Gastrocnemius medialis (tissue), 4 donors: ENCODE measurements around the gene TSSK6. TPM values are rescaled to one million over a fixed set of nuclear protein-coding genes. Genes with fewer than 3 reads are reported as not detected.
A peak's percentile ranks its signal among the peaks of the same experiment; 100 is the strongest.

Experiments used
- ATAC-seq, 2 donors: fragments of 150-250 bp; one replicate each; pipeline ENCODE4 v1.9.1; 2016
- DNase-seq, 2 donors: peaks; one replicate each; pipeline ENCODE4 v3.0.0-alpha.2; 2019
- H3K27ac ChIP-seq, 4 donors: fragments of 200-600 bp; sonication (generic); 1 replicate in 1 of 4; 2 replicates in 3 of 4; pipeline ENCODE4 v1.5.1; 2016 to 2018; ENCODE audit warnings: mild to moderate bottlenecking in 2 of 4, moderate library complexity in 1 of 4
- H3K27me3 ChIP-seq, 3 donors: fragments of 200-600 bp; sonication (generic) in 2 of 3; 1 replicate in 1 of 3; 2 replicates in 2 of 3; pipeline versions ENCODE4 v1.5.1 to v1.6.0; 2016 to 2019; ENCODE audit warnings: mild to moderate bottlenecking in 1 of 3, moderate library complexity in 1 of 3
- H3K36me3 ChIP-seq, 2 donors: fragments of 200-600 bp; sonication (generic) in 1 of 2; one replicate each; pipeline ENCODE4 v1.5.1; 2017 to 2018
- H3K4me1 ChIP-seq, 2 donors: fragments of 200-600 bp; sonication (generic) in 1 of 2; one replicate each; pipeline ENCODE4 v1.5.1; 2016 to 2017; ENCODE audit warnings: mild to moderate bottlenecking in 2 of 2
- H3K4me3 ChIP-seq, 4 donors: fragments of 200-600 bp; sonication (generic) in 3 of 4; 1 replicate in 1 of 4; 2 replicates in 3 of 4; pipeline ENCODE4 v1.5.1; 2016 to 2019; ENCODE audit warnings: mild to moderate bottlenecking in 2 of 4
- H3K9me3 ChIP-seq, 3 donors: fragments of 200-600 bp; sonication (generic) in 2 of 3; 1 replicate in 1 of 3; 2 replicates in 2 of 3; pipeline ENCODE4 v1.5.1; 2016 to 2019
- CTCF ChIP-seq, 5 experiments: fragments of 450-650 bp in 3 of 5; fragments of 200-600 bp in 2 of 5; sonication (generic) in 2 of 5; IDR thresholded peaks in 4 of 5; conservative IDR thresholded peaks in 1 of 5; 1 replicate in 4 of 5; 2 replicates in 1 of 5; pipeline ENCODE4 v1.5.1; 2016 to 2019; ENCODE audit warnings: antibody characterized with exemption in 5 of 5, mild to moderate bottlenecking in 3 of 5, moderate library complexity in 3 of 5
- POLR2A ChIP-seq, 2 donors: fragments of 450-650 bp; IDR thresholded peaks; one replicate each; pipeline ENCODE4 v1.6.1; 2017; ENCODE audit warnings: antibody characterized with exemption in 2 of 2, mild to moderate bottlenecking in 2 of 2, moderate library complexity in 2 of 2
- in situ Hi-C, 4 donors: fragments of 200-750 bp; cut with MboI; loops; one replicate each; pipeline versions ENCODE4 v1.15.0 to v1.8.0; 2017; ENCODE audit warnings: low sequenced_read_pairs in 4 of 4
- intact Hi-C: fragments of 100-400 bp; cut with DNase I; formaldehyde crosslinking; loops from one replicate; pipeline ENCODE4 v1.15.1; 2023; ENCODE audit warnings: low total_unique reads
- total RNA-seq, 4 donors: library from RNA; depleted of rRNA; stranded (reverse); fragments of >200 nt; gene quantifications; one replicate each; pipeline versions ENCODE4 v1.1.0 to v1.2.3, GENCODE V29; 2016

The TSSK6 gene
- total RNA-seq, 4 donors from 2014 or later, result 0.80 to 1.7 TPM; not detected in 2

GRCh38 chr19:19465436-19466070 is 49.8 kb downstream of the TSSK6 start:
- Histone ChIP-seq H3K4me3 (no peak overlapping the region), H3K4me1 (peaks cover 46 to 47% of the 10 kb centered on the region in 2 donors), H3K9me3 (peaks cover 0 to 16% (median 0%) of the 10 kb centered on the region in 3 donors), H3K36me3 (peaks cover 0 to 34% of the 10 kb centered on the region in 2 donors), H3K27ac (peak overlapping the region in 2 of 4 donors; percentile 81 to 85), H3K27me3 (no peaks in the 10 kb centered on the region)
- no peak for DNase-seq
- in situ Hi-C loops, result no loop called here
- no peak for ATAC-seq
- intact Hi-C loops, result no loop called here
- TF ChIP-seq CTCF (IDR thresholded peaks at IDR 0.05 in 4 of 5, conservative IDR thresholded peaks at IDR 0.05 in 1 of 5) (no peak), POLR2A (IDR thresholded peaks at IDR 0.05) (no peak)

- intact Hi-C loops, result no loop called here
- peaks cover 0 to 34% of the 10 kb centered on the region in 2 donors for H3K36me3 ChIP-seq
- peak overlapping the region; percentile 58 to 85 (median 80) for H3K27ac ChIP-seq
- peaks cover 0 to 16% (median 0%) of the 10 kb centered on the region in 3 donors for H3K9me3 ChIP-seq
- DNase-seq (no peak), ATAC-seq (no peak)
- H3K4me1 ChIP-seq, result peaks cover 56 to 58% of the 10 kb centered on the region in 2 donors
- in situ Hi-C loops, result no loop called here
- H3K27me3 ChIP-seq, result no peaks in the 10 kb centered on the region
- no peak for TF ChIP-seq POLR2A (IDR thresholded peaks at IDR 0.05)
- H3K4me3 ChIP-seq, result no peak overlapping the region
Measured at GRCh38 chr19:19464339-19465098, 50.8 kb downstream of the TSSK6 start.

Other genes starting within 250 kb of the TSSK6 start
- under 1 TPM in 2 of 4 donors, not detected in 2; 0.70 to 0.98 TPM for gene TM6SF2, start 242.2 kb downstream of the TSSK6 start, total RNA-seq
- gene SUGP1, start 195.0 kb downstream of the TSSK6 start, total RNA-seq, result 10 to 100 TPM; 29.7 to 51.0 (median 39.8) TPM
- gene MAU2, start 194.7 kb downstream of the TSSK6 start, total RNA-seq, result 10 to 100 TPM; 31.3 to 48.5 (median 41.7) TPM
- 10 to 100 TPM; 17.7 to 51.4 (median 40.1) TPM for gene GATAD2A, start 109.9 kb downstream of the TSSK6 start, total RNA-seq
- 100 to 1,000 TPM in 1 of 4 donors, 10 to 100 TPM in 3; 41.8 to 201 (median 50.5) TPM for gene NDUFA13, start 677 bp upstream of the TSSK6 start, total RNA-seq
- under 1 TPM in 2 of 4 donors, not detected in 2; 0.18 to 0.31 TPM for gene YJEFN3, start 13.4 kb upstream of the TSSK6 start, total RNA-seq
- 1 to 10 TPM in 1 of 4 donors, not detected in 3; 3.2 TPM for gene CILP2, start 22.7 kb upstream of the TSSK6 start, total RNA-seq
- not detected for gene PBX4, start 103.1 kb upstream of the TSSK6 start, total RNA-seq
- 1 to 10 TPM in 1 of 4 donors, under 1 TPM in 2, not detected in 1; 0.15 to 1.3 (median 0.27) TPM for gene LPAR2, start 112.7 kb upstream of the TSSK6 start, total RNA-seq
- gene GMIP, start 128.1 kb upstream of the TSSK6 start, total RNA-seq, result 1 to 10 TPM in 3 of 4 donors, not detected in 1; 1.2 to 2.6 (median 1.6) TPM
- 100 to 1,000 TPM in 2 of 4 donors, 10 to 100 TPM in 2; 51.8 to 111 (median 82.8) TPM for gene ATP13A1, start 148.1 kb upstream of the TSSK6 start, total RNA-seq
- 1 to 10 TPM in 3 of 4 donors, under 1 TPM in 1; 0.39 to 9.7 (median 2.5) TPM for gene ZNF101, start 153.3 kb upstream of the TSSK6 start, total RNA-seq
- gene ZNF14, start 217.6 kb upstream of the TSSK6 start, total RNA-seq, result 1 to 10 TPM in 3 of 4 donors, under 1 TPM in 1; 0.97 to 2.1 (median 1.7) TPM